Ovary (tissue), 3 donors: ENCODE measurements around the gene GHITM.

ENCODE experiments used
- POLR2A ChIP-seq: fragments of 450-650 bp; IDR thresholded peaks from one replicate; pipeline ENCODE4 v1.6.1; 2017; ENCODE audit warnings: antibody characterized with exemption, mild to moderate bottlenecking, moderate library complexity
- TF ChIP-seq, protein P1 (sequence below), 3 donors: fragments of 450-650 bp in 2 of 3; fragments of 200-600 bp in 1 of 3; IDR thresholded peaks; one replicate each; pipeline versions ENCODE4 v1.5.1 to v1.8.0; 2016 to 2022; ENCODE audit warnings: antibody characterized with exemption in 3 of 3, mild to moderate bottlenecking in 1 of 3
- donor health status: DM: no; HTN: no; CAD: no.

DNA sequence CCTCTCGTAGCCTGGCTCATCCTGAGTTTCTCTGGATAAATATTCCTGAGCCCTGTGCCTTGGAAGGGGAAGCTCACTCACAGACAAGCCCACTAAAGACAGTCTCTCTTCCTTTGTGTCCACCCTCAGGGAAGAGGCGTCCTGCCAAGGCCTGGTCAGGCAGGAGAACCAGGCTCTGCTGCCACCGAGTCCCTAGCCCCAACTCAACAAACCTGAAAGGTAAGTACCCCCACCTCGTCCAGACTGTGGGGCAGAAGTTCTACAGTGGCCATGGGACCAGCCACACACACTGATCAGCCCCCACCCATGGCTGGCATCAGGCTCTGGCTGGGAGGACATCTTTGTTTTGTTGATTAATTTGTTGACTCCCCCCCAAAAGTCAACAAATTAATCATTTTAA, 37.0 kb downstream of the GHITM start:
- no peak for TF ChIP-seq POLR2A
- TF ChIP-seq, protein P1, sequence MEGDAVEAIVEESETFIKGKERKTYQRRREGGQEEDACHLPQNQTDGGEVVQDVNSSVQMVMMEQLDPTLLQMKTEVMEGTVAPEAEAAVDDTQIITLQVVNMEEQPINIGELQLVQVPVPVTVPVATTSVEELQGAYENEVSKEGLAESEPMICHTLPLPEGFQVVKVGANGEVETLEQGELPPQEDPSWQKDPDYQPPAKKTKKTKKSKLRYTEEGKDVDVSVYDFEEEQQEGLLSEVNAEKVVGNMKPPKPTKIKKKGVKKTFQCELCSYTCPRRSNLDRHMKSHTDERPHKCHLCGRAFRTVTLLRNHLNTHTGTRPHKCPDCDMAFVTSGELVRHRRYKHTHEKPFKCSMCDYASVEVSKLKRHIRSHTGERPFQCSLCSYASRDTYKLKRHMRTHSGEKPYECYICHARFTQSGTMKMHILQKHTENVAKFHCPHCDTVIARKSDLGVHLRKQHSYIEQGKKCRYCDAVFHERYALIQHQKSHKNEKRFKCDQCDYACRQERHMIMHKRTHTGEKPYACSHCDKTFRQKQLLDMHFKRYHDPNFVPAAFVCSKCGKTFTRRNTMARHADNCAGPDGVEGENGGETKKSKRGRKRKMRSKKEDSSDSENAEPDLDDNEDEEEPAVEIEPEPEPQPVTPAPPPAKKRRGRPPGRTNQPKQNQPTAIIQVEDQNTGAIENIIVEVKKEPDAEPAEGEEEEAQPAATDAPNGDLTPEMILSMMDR (IDR thresholded peaks at IDR 0.05), result no peak
